GM23338 (cell line): Measurements from ENCODE around the gene DMBT1.

Experiments
- EZH2 ChIP-seq: fragments of 200-600 bp; sonication (generic); IDR thresholded peaks from one replicate; pipeline ENCODE4 v1.8.0; 2017; ENCODE audit warnings: antibody characterized with exemption, mild to moderate bottlenecking, low read depth; ENCODE audit not compliant: unreplicated experiment
- TF ChIP-seq, protein P1 (sequence below), 2 experiments: fragments of 200-600 bp in 1 of 2; sonication (generic) in 1 of 2; conservative IDR thresholded peaks; 2 replicates each; pipeline versions ENCODE4 v1.5.1 to v1.6.1; 2016 to 2017; ENCODE audit warnings: antibody characterized with exemption in 2 of 2, low read depth in 2 of 2, mild to moderate bottlenecking in 2 of 2, moderate library complexity in 1 of 2

- TF ChIP-seq, protein P1, sequence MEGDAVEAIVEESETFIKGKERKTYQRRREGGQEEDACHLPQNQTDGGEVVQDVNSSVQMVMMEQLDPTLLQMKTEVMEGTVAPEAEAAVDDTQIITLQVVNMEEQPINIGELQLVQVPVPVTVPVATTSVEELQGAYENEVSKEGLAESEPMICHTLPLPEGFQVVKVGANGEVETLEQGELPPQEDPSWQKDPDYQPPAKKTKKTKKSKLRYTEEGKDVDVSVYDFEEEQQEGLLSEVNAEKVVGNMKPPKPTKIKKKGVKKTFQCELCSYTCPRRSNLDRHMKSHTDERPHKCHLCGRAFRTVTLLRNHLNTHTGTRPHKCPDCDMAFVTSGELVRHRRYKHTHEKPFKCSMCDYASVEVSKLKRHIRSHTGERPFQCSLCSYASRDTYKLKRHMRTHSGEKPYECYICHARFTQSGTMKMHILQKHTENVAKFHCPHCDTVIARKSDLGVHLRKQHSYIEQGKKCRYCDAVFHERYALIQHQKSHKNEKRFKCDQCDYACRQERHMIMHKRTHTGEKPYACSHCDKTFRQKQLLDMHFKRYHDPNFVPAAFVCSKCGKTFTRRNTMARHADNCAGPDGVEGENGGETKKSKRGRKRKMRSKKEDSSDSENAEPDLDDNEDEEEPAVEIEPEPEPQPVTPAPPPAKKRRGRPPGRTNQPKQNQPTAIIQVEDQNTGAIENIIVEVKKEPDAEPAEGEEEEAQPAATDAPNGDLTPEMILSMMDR (conservative IDR thresholded peaks at IDR 0.05; ENCODE audit: low read depth in 2 of 2), result no peak
- no peak for TF ChIP-seq EZH2
These were observed 86.2 kb downstream of the DMBT1 start for GRCh38 chr10:122646511-122647382.
